Jurkat, Clone E6-1 (cell line): ENCODE data around the gene STXBP5L.
A peak's percentile ranks its signal among the peaks of the same experiment; 100 is the strongest.
"Not testable (repeated sequence)": the region's sequence is repeated elsewhere in the genome, so short reads cannot be mapped to it uniquely, and the experiment has no call there.

ENCODE experiments used
- DNase-seq: peaks from one replicate; pipeline ENCODE4 v3.0.0-alpha.2; 2011; ENCODE audit warnings: low read depth, low spot score
- H3K4me3 ChIP-seq: 2 replicates; pipeline ENCODE4 v1.5.1; 2011; ENCODE audit warnings: mild to moderate bottlenecking, low read length, control low read depth, moderate library complexity

The STXBP5L gene

GRCh38 chr3:121398051-121398450, 490.0 kb downstream of the STXBP5L start:
- DNase-seq, H3K4me3 ChIP-seq: not testable (repeated sequence)

GRCh38 chr3:121399820-121400219, 491.8 kb downstream of the STXBP5L start:
- H3K4me3 ChIP-seq: no peak overlapping the region
- no peak for DNase-seq

DNA sequence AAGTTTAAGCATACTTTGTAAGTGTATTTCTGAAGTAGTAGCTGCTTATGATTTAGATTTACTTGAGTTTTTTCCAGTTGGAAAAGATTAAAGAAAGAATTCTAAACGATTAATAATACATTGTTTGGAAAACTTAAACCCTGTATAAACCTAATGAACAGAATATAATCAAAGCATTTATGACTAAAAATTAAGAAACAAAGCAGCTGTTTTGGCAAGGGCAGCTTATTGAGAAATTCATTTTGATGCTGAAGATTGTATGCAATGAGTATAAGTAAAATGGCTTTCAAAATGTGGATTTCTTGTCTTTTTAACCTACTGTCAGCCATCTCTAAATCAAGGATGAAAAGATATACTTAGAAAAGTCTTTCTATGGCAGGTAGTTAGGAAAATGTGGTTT, 497.6 kb downstream of the STXBP5L start:
- no peak overlapping the region for H3K4me3 ChIP-seq
- no peak for DNase-seq

GRCh38 chr3:121411523-121411922, 503.5 kb downstream of the STXBP5L start:
- H3K4me3 ChIP-seq: no peak overlapping the region
- DNase-seq: no peak

DNA sequence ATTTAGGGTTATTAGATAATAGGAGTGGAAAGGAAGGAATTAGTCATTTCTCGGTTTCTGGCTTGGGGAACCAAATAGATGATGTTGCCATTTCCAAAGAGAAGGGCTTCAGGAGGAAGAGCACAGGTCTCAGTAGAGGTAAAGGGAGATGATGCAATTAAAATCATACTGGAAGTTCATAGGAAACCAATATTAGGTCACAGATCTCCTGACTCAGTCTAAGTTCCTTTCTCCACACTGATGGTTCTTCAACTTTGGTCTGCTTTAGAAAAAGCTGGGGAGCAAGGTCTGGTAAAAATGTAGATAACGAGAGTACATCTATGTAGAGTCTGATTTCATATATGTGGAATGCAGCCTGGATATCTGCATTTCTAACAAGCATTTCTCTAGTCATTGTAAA, 506.9 kb downstream of the STXBP5L start:
- H3K4me3 ChIP-seq: no peak overlapping the region
- no peak for DNase-seq

- H3K4me3 ChIP-seq: no peak overlapping the region
- no peak for DNase-seq
These were observed 510.2 kb downstream of the STXBP5L start for GRCh38 chr3:121418182-121418581.

DNA sequence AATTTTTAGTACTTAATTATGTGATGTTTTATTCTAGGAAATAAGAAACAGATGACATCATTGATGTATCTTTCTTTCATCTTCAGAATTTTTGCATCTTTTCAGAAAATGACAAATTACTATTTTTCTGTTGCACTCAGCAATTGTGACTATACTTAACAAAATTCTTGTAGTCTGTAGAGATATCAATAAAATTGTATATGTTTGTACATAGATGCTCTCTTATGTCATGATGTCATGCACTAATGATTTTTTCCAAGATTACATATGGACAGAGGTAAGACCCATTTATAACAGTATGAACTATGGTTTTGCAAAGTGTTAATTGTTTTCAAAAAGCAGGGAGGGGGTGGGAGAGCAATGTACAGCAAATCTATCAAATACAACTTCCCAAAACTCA, 516.5 kb downstream of the STXBP5L start:
- DNase-seq: no peak
- no peak overlapping the region for H3K4me3 ChIP-seq

DNA sequence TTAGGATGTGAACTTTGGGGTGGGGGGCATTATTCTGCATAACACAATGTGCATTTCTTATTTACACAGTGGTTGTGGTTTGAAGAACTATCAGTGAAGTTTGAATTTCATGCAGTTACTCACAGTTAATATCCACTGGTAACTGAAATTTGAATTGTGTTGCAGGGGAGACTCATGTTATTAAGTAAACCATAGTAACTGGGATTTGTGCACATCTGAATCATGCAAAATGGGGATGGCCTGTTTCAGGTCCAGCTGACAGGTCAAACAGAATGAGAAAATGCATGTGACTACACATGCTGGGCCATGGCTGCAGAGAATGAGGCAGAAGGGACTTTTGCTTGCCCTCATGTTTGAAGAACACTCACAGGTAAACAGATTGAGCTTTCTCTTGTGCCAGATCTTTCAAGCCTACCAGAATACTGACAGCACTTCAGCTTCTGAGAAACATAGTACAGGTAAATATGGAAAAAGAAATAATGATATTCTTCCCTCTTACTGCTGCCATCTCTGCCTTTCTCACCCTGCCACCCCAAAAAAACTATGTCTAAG, 522.7 kb downstream of the STXBP5L start:
- no peak for DNase-seq
- no peak overlapping the region for H3K4me3 ChIP-seq

- peak; percentile 90 for DNase-seq
- no peak overlapping the region for H3K4me3 ChIP-seq
These were observed 523.9 kb downstream of the STXBP5L start for GRCh38 chr3:121431726-121432517.

DNA sequence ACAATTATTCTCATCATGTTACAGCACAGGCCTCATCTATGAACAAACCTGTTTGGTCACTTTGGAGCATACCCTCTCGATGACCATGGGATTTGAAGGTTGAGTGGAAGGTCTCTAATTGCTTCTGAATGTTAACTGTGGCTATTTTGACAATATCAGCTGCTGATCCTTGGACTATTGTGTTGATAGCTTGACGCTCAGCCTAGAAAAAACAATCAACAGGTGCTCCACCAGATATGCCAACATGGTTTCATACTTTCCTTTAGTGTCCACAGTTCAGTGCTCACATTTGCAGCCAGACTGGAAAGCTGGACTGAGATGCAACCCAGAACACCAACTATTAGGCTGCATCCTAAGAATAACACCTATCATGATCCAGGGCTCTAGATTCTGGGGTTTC, 528.1 kb downstream of the STXBP5L start:
- no peak for DNase-seq
- H3K4me3 ChIP-seq: no peak overlapping the region

DNA sequence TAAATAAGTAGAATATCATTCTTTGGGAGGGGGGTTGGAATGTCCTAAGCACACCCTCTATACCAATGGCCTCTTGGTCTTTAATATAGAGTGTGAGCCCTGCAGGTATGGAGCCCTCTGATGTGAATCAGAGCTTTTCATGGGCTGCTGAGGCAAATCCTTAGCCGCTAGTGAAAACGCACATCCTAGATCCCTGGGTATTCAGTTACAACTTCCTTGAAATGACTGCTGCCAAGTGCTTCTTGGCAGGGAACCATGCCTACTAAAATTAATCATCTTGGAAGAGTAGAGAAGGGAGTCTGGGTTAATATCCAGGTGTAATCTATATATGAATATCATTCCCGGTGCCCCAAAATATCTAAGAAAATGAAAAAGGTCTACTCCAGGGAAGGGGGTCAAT, 528.6 kb downstream of the STXBP5L start:
- DNase-seq: no peak
- no peak overlapping the region for H3K4me3 ChIP-seq

DNA sequence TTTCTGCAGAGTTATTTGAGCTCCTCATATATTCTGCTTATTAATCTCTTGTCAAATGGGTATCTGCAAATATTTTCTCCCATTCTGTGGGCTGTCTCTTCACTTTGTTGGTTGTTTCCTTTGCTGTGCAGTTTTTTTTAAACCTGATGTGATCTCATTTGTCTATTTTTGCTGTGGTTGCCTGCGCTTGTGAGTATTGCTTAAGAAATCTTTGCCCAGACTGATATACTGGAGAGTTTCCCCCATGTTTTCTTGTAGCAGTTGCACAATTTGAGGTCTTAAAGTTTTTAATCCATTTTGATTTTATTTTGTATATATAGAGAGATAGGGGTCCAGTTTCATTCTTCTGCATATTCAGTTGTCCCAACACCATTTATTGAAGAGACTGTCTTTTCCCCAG, 535.5 kb downstream of the STXBP5L start:
- no peak overlapping the region for H3K4me3 ChIP-seq
- no peak for DNase-seq

GRCh38 chr3:121451752-121452151, 543.7 kb downstream of the STXBP5L start:
- DNase-seq, H3K4me3 ChIP-seq: not testable (repeated sequence)

DNA sequence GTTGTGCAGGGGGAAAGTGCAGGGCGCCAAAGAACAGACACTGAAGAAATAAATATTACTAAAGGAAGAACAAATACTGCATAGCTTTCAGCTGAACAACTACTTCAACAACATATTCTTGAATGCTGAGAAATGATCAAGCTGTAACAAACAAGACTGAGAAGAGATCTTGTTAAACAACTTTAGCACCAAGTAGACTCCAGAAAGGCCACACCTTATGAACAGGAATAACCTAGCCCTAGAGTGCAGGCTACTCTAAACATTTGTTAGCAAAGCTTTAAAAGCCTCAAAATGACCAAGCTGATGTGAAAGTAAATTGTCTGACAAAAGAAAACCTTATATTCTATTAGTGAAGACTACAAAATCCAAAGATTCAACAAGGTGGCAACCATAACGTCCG, 554.6 kb downstream of the STXBP5L start:
- no peak overlapping the region for H3K4me3 ChIP-seq
- no peak for DNase-seq

- DNase-seq: no peak
- H3K4me3 ChIP-seq: no peak overlapping the region
These were observed 555.7 kb downstream of the STXBP5L start for GRCh38 chr3:121463745-121464144.

DNA sequence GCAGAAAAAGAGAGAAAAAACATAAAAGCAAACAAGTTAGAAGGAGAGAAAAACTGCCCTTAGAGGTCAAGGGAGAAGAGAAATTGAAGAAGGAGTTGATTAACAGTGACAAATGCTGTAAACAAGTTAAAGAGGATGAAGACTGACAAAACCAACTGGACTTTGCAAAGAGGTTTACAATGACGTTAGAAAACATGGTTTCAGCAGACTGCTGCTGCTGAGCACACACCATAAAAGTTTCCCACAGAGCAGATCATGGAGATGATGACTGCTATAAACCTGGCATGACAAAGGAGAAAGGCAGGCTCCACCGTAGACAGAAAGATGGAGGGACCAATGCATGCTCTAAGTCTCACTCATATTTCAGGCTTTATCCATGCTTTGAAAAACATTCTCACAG, 559.1 kb downstream of the STXBP5L start:
- no peak for DNase-seq
- no peak overlapping the region for H3K4me3 ChIP-seq

GRCh38 chr3:121473001-121473400, 565.0 kb downstream of the STXBP5L start:
- no peak overlapping the region for H3K4me3 ChIP-seq
- DNase-seq: no peak
